Activated CD4-positive, CD25-positive, alpha-beta regulatory T cell treated with anti-CD3 and anti-CD28 coated beads, Interleukin-2, amount 50 U/mL, for 72 hours (primary cell): ENCODE results near the gene TLCD1.
"Not testable (repeated sequence)": the region's sequence is repeated elsewhere in the genome, so short reads cannot be mapped to it uniquely, and the experiment has no call there.

ENCODE experiments used
- DNase-seq: peaks from one replicate; pipeline ENCODE4 v3.0.0; 2021

TLCD1 gene

GRCh38 chr17:28746611-28747050 is 20.6 kb upstream of the TLCD1 start:
- no peak for DNase-seq

GRCh38 chr17:28745786-28746411 is 19.9 kb upstream of the TLCD1 start:
- no peak for DNase-seq

- no peak for DNase-seq
Measured at GRCh38 chr17:28744972-28745785, 19.1 kb upstream of the TLCD1 start.

- peak; percentile 63 for DNase-seq
Measured at GRCh38 chr17:28744104-28744971, 18.3 kb upstream of the TLCD1 start.

GRCh38 chr17:28743243-28744103 is 17.4 kb upstream of the TLCD1 start, which contains the start of gene TRAF4:
TSS of gene TRAF4 (plus strand) at chr17:28744011. CDS start at chr17:28744113, 102 bp downstream.
- peak; percentile 80 for DNase-seq

GRCh38 chr17:28741358-28742349 is 15.6 kb upstream of the TLCD1 start:
- DNase-seq: no peak

GRCh38 chr17:28740406-28741357 is 14.6 kb upstream of the TLCD1 start:
- DNase-seq: no peak

- no peak for DNase-seq
Measured at GRCh38 chr17:28738680-28739384, 12.8 kb upstream of the TLCD1 start.

GRCh38 chr17:28737770-28738679 is 12.0 kb upstream of the TLCD1 start:
- DNase-seq: no peak

GRCh38 chr17:28737316-28737715 is 11.3 kb upstream of the TLCD1 start:
- no peak for DNase-seq

- DNase-seq: not testable (repeated sequence)
Measured at GRCh38 chr17:28735913-28736769, 10.1 kb upstream of the TLCD1 start.

- no peak for DNase-seq
Measured at GRCh38 chr17:28735242-28735722, 9.2 kb upstream of the TLCD1 start.

- DNase-seq: no peak
Measured at GRCh38 chr17:28734712-28735241, 8.7 kb upstream of the TLCD1 start.

GRCh38 chr17:28733346-28733745 is 7.3 kb upstream of the TLCD1 start:
- DNase-seq: no peak

GRCh38 chr17:28729950-28730330 is 3.9 kb upstream of the TLCD1 start:
- no peak for DNase-seq

GRCh38 chr17:28728364-28729200 is 2.5 kb upstream of the TLCD1 start, which contains the start of gene NEK8:
TSS of gene NEK8 (plus strand) at chr17:28728788. CDS start at chr17:28728814, 26 bp downstream.
- DNase-seq: peak; percentile 99
